Retina (tissue), 1 donor: ENCODE measurements around the gene PIK3C2G.
"Not testable (repeated sequence)": the region's sequence is repeated elsewhere in the genome, so short reads cannot be mapped to it uniquely, and the experiment has no call there.

Source experiments
- DNase-seq: peaks from one replicate; pipeline ENCODE4 v3.0.0-alpha.2; 2016

PIK3C2G gene

GRCh38 chr12:18476861-18477260 lies 215.5 kb downstream of the PIK3C2G start:
- no peak for DNase-seq

DNA sequence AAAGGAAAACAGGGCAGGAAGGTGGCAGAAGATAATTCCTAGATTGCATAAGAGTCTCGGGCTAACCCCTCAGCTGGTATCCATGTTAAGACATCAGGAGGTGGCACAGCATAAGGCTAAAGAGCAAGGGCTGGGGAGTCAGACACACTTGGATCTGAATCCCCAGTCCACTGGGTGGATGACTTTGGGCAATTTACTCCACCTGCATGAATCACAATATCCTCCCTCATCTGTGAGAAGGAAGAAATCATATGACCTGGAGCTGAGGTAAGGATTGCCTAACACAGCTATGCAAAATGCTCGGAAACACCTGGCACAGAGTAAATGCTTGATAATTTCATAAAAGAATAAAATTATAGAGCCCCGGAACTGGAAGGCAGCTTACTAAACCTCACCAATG lies 217.9 kb downstream of the PIK3C2G start:
- no peak for DNase-seq

- no peak for DNase-seq
These were observed 221.3 kb downstream of the PIK3C2G start for GRCh38 chr12:18482601-18483120.

DNA sequence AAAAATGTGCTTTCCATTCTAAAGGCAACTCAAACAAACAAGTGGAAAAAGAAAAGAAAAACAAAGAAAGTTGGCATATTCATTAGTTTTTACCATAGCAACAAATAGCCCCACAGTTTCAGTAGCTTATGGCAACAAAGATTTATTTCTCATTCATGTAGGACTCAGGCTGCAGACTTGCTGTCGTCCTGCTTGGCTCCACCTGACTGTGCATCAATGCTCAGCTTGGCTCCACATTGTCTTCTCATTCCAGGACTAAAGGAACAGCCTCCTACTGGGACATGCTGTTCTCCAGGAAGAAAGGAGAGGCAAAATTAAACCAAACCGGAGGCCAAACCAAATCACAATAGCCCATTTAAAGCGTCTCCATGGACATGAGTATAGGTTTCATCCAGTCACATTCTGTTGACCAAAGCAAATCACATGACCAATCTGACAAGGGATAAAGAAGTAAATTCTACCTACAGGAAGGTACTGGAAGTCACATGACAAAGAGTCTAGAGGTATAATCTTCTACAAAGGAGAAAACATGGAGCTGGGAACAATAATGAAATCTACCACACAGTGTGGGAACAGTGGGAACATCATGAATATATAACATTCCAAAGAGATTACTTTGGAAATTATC lies 222.5 kb downstream of the PIK3C2G start:
- DNase-seq, result no peak

DNA sequence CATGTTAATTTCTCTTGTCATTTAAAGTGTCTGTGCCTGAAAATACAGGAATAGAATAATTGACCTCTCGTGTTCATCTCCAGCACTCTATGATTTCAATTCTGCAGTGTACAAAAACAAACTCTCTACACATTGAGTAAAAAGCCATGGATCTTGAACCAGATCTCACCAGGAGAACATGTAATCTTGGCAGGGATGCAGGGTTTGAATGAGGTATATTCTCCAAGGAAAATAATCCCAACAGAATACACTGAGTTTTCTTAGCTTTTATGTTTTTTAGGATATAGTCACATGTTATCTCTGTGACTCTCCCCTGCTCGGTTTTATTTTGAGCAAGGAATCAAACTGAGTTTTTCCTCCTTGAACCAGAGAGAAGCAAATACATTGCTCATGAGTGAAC lies 224.7 kb downstream of the PIK3C2G start:
- DNase-seq, result no peak

DNA sequence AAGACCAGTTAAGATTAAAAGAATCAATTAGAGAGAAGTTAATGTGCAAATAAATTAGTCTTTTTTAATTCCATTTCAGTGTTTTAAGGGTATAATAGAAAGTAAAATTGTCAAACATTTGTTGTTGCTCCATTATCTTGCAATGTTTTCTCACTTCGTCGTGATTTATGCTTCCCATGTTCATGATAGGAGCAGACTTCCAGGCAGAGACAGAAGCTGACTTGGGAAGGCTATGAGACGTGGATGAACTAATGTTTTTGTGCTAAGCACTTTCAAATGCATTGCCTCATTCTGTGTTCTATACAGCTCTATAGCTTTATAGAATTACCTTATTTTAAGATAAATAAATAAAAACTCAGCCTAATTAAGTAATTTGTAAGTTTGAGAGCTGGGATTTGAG lies 226.2 kb downstream of the PIK3C2G start:
- no peak for DNase-seq

GRCh38 chr12:18492372-18493025 lies 231.2 kb downstream of the PIK3C2G start:
- no peak for DNase-seq

DNA sequence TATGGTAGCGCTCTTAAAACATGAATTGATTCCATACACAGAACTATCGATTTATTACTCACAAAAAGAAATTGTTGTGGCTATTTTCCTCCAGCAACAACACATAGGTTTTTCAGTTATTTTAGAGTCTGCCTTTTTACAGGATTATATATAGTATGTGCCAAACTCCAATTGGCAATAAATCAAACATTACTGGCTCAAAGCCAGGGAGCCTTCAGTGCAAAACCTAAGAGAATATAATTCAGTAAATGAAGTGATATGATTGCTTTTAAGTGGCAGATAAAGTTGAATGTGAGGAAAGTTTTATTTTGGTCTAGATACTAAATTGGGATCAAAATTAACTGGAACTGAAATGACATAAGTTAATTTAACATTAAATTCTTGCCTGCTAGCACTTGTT lies 234.8 kb downstream of the PIK3C2G start:
- no peak for DNase-seq

- DNase-seq, result not testable (repeated sequence)
These were observed 238.8 kb downstream of the PIK3C2G start for GRCh38 chr12:18500160-18500574.

- not testable (repeated sequence) for DNase-seq
These were observed 239.4 kb downstream of the PIK3C2G start for GRCh38 chr12:18500736-18501135.

DNA sequence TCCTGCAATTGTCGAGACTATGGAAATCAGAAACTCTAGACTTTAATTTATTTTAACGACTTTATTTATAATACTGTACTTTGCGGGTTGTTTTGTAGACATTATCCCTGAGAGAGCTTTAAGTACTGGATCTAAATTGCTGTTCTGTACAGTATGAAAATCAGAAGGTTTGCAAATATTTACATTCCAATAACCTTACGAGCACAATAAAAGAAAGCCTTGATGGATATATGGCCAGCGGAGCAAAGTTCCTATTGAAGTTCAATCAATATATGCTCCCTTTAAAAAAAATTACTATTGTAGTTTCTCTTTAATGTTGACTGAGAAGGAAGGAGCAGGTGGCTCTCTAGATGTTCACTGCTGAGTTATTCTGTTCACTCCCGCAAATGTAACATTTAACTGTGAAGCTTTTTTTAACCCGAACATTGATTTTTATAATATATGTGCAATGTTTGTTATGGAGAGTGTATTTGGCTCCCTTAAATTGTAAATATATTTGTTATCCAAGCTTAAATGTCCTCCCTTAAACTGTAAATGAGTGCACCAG lies 241.2 kb downstream of the PIK3C2G start:
- no peak for DNase-seq

DNA sequence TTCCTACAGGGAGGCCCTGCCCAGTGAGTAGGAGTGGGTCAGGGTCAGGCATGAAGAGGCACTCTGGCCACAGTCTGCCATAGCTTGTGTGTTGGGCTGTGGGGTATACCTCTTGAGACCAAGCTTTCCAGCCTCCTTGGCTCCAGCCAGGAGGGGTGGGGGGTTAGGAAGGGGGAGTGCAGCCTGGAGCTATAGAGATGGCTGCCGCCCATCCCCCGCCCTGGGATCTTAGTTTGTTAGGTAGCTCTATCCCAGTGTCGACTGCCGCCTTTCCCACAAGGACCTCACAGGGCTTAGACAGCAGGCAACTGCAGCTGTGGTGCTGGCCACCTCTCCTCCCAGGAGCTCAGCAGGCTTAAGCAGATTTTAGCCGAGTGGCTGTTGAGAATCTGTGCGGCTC lies 260.1 kb downstream of the PIK3C2G start:
- DNase-seq, result no peak

- DNase-seq, result no peak
These were observed 261.5 kb downstream of the PIK3C2G start for GRCh38 chr12:18522806-18523205.

DNA sequence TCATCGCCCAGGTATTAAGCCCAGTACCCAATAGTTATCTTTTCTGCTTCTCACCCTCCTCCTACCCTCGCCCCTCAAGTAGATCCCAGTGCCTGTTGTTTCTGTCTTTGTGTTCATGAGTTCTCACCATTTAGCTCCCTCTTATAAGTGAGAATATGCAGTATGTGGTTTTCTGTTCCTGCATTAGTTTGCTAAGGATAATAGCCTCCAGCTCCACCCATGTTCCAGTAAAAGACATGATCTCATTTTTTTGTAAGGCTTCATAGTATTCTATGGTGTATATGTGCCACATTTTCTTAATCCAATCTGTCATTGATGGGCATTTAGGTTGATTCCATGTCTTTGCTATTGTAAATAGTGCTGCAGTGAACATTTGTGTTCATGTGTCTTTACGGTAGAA lies 281.2 kb downstream of the PIK3C2G start:
- DNase-seq, result not testable (repeated sequence)

DNA sequence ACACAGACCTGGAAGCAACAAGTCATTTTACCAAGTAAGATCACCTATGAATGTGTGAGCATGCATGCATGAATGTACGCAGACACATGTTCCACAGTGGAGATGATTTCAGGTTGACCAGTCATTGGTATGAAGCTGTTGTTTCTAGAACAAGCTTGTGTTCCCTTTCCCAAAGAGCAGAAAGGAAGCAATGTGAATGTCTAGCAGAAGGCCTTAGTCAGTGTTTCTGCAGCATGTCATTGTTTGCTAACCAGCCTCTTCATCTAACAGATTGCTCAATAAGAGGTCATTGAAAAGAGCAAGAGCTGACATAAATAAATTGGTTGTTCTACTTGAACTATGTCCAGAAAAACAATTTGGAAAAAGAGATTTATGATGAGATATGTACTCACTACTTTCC lies 285.1 kb downstream of the PIK3C2G start:
- DNase-seq, result no peak

DNA sequence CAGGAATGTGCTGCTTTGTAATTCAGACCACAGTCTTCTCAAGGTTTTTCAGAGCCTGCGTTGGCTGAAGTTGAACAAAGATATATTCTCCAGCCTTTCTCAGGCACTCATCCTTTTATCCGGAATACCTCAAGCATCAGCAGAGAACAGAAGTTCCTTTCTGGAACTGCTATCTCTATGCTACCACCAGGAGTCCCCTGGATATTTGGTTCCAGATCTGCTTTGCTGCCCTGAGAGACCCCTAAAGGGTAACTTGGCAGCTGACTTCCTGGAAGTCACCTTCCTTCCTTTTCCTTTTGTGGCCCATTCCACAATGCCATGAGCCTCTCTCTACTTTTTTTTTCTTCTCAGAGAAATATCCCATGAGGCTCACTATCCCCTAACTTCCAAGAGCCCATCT lies 288.3 kb downstream of the PIK3C2G start:
- no peak for DNase-seq

- DNase-seq, result no peak
These were observed 289.8 kb downstream of the PIK3C2G start for GRCh38 chr12:18551106-18551505.

GRCh38 chr12:18551701-18552100 lies 290.4 kb downstream of the PIK3C2G start:
- no peak for DNase-seq

GRCh38 chr12:18552829-18553228 lies 291.5 kb downstream of the PIK3C2G start:
- DNase-seq, result no peak

GRCh38 chr12:18556161-18556560 lies 294.8 kb downstream of the PIK3C2G start:
- DNase-seq, result no peak

DNA sequence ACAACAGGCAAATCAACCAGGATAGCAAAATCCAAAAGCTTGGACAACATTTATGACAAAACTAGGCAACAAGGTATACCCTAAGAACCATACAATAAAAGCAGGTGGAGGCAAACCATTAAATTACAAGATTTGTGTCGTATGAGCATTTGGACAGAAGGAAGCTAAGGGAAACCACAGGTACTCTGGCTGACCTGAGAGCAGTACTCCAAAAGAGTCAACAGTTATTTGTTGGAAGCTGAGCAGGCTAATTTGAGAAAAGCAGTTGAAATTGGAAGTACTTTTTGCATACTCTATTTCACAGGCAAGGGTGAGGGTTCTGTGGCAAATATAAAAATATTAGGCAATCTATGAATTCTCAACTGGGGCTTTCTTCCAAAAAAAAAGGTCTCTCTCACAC lies 297.9 kb downstream of the PIK3C2G start:
- no peak for DNase-seq

DNA sequence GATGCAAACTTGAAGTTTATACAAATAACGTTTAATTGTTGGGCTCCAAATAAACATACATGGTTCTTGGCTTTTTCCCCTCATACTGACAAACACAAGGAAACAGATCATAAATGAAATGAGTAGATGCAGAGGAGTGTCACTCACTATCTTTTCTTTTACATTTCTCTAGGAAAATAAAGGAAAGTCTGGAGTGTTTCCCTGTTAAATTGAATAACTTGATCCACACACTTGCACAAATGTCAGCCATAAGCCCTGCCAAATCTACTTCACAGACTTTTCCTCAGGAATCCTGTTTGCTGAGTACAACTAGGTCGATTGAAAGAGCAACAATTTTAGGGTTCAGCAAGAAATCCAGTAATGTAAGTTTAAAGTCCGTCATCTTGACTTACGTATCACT lies 301.2 kb downstream of the PIK3C2G start:
- no peak for DNase-seq

DNA sequence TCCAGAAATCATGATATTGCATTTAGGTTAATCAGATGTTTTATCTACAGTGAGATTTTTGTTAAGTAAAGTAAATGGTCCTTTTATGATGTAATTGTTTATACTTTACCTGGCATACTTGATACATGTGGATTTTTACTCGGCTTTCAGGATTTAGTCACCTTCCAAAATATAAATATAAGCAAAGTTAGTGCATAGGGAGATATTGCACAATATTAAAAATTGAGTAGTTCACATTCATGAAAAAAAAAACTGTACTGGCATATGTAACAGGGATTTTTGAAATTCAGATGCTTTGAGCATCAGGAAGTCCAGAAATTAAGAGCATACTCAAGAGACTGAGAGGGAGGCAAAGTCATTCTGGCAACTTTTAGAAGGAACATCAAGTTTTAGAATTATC lies 303.0 kb downstream of the PIK3C2G start:
- DNase-seq, result no peak

GRCh38 chr12:18567787-18568186 lies 306.5 kb downstream of the PIK3C2G start:
- no peak for DNase-seq
